OCI-LY1 (cell line): ENCODE measurements around the gene B3GNT2.

ENCODE experiments used
- EZH2 ChIP-seq: fragments of 200-600 bp; sonication (generic), shearing (Covaris generic); IDR thresholded peaks from 2 replicates; pipeline ENCODE4 v1.8.0; 2017; ENCODE audit warnings: borderline replicate concordance, mixed run types, mild to moderate bottlenecking, antibody characterized with exemption, low read length, moderate library complexity, mixed read lengths
- TF ChIP-seq, protein P1 (sequence below): fragments of 200-600 bp; sonication (generic), shearing (Covaris generic); IDR thresholded peaks from 2 replicates; pipeline ENCODE4 v1.5.1; 2017; ENCODE audit warnings: mild to moderate bottlenecking, antibody characterized with exemption, low read length, moderate library complexity, mixed read lengths

DNA sequence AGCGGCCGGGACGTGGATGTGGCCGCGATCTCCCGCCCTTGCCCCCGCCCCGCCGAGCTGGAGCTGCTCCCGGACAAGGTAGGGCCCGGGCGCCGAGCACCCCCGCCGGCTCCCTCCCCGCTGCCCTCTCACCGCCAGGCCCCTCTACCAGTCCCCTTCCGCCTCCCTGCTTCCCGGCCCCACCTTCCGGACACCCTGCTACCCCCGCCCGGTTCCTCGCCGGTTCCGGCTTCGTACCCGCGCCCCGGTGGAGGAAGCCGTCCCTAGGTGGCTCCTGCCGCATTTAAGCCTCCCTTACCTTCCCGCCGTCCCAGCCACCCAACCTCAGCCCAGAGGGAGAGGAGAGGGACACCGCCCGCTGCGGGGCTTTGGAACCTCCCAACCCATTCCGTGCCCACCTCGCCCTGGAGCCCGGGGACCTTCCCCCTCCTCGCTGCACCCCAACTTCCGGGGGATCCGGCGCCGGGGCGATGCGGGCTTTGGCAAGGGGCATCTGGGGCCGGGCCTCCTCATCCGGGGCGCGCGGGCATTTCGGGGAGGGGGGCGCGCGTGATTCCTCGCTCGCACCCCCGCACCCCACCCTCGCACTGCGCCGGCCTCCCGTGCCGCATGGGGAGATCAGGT is 475 bp downstream of the B3GNT2 start:
- TF ChIP-seq EZH2: no peak
- TF ChIP-seq, protein P1, sequence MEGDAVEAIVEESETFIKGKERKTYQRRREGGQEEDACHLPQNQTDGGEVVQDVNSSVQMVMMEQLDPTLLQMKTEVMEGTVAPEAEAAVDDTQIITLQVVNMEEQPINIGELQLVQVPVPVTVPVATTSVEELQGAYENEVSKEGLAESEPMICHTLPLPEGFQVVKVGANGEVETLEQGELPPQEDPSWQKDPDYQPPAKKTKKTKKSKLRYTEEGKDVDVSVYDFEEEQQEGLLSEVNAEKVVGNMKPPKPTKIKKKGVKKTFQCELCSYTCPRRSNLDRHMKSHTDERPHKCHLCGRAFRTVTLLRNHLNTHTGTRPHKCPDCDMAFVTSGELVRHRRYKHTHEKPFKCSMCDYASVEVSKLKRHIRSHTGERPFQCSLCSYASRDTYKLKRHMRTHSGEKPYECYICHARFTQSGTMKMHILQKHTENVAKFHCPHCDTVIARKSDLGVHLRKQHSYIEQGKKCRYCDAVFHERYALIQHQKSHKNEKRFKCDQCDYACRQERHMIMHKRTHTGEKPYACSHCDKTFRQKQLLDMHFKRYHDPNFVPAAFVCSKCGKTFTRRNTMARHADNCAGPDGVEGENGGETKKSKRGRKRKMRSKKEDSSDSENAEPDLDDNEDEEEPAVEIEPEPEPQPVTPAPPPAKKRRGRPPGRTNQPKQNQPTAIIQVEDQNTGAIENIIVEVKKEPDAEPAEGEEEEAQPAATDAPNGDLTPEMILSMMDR: no peak; the same call in 1 of the 2 replicates
